Erythroblast (primary cell): ENCODE results near the gene CCDC171.

Experiments used
- GATA1 ChIP-seq: IDR thresholded peaks from 2 replicates; pipeline ENCODE4 v1.6.1; 2011; ENCODE audit warnings: low read depth, mild to moderate bottlenecking, control low read depth, low read length, moderate library complexity
- POLR2A ChIP-seq: IDR thresholded peaks from 2 replicates; pipeline ENCODE4 v1.6.1; 2011; ENCODE audit warnings: mild to moderate bottlenecking, low read length

GRCh38 chr9:15936306-15936921, 383.6 kb downstream of the CCDC171 start:
- TF ChIP-seq POLR2A = no peak
- no peak for TF ChIP-seq GATA1
